Measurements from ENCODE around the gene ADAMTS13. TPM values are rescaled to one million over a fixed set of nuclear protein-coding genes. Genes with fewer than 3 reads are reported as not detected.
A peak's percentile ranks its signal among the peaks of the same experiment; 100 is the strongest.

The ADAMTS13 gene
- total RNA-seq, 2 experiments from 2014 or later = 2.2 to 2.6 TPM

- H3K4me3 Mint-ChIP-seq = no peak overlapping the region
- ChIA-PET POLR2A (no interaction called here), CTCF (no interaction called here)
- H3K27ac Mint-ChIP-seq = no peak overlapping the region
- Histone ChIP-seq H3K4me3 (ENCODE audit: low read length) (no peak overlapping the region), H3K27ac (ENCODE audit: low read depth in 1 of 2, low read length in 2 of 2) (no peak overlapping the region), H3K9me3 (ENCODE audit: control insufficient read depth in 1 of 2, insufficient read depth in 1 of 2, low read length in 2 of 2) (no peaks in the 10 kb centered on the region), H3K36me3 (ENCODE audit: insufficient read depth, low read length) (no peaks in the 10 kb centered on the region), H3K4me1 (ENCODE audit: insufficient read depth, low read length) (no peaks in the 10 kb centered on the region), H3K27me3 (ENCODE audit: control insufficient read depth in 1 of 2, insufficient read depth in 2 of 2, low read length in 2 of 2) (no peaks in the 10 kb centered on the region)
- ATAC-seq (ENCODE audit: poor library complexity) = peak; percentile 76
- no peaks in the 10 kb centered on the region for H3K27me3 Mint-ChIP-seq
- no peak for TF ChIP-seq CTCF (IDR thresholded peaks at IDR 0.05)
- intact Hi-C loops (cut with DNase I, micrococcal nuclease) = no loop called here
- H3K4me1 Mint-ChIP-seq (ENCODE audit: low read depth) = no peaks in the 10 kb centered on the region
- no peaks in the 10 kb centered on the region for H3K9me3 Mint-ChIP-seq
- H3K36me3 Mint-ChIP-seq (ENCODE audit: low read depth) = no peaks in the 10 kb centered on the region
- peak in 2 of 14 experiments; percentile 45 to 49 for DNase-seq
These were observed 18.7 kb downstream of the ADAMTS13 start for GRCh38 chr9:133440874-133441273.

DNA sequence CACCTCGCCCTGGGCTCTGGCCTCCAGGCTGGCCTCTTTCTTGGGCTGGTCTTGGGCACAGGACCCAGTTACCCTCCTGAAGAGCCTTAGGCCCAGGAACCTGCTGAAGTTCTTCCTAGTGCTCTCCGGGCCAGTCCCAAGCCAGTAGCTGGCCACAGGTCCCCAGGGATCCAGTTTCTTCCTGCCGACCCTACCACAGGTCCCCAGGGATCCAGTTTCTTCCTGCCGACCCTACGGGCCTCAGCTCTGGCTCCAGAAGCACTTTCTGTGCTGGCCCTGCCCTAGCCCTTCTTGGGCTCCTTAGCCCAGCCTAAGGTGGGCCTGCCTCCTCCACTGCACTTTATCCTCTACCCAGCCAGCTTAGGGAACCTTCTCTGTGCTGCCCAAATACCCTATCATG, 19.4 kb downstream of the ADAMTS13 start:
- Mint-ChIP-seq H3K27ac (no peak overlapping the region), H3K9me3 (no peaks in the 10 kb centered on the region), H3K27me3 (peaks cover 5% of the 10 kb centered on the region), H3K36me3 (ENCODE audit: low read depth) (no peaks in the 10 kb centered on the region), H3K4me3 (no peak overlapping the region), H3K4me1 (ENCODE audit: low read depth) (no peaks in the 10 kb centered on the region)
- TF ChIP-seq CTCF (IDR thresholded peaks at IDR 0.05) = no peak
- Histone ChIP-seq H3K27ac (ENCODE audit: low read depth in 1 of 2, low read length in 2 of 2) (no peak overlapping the region), H3K36me3 (ENCODE audit: insufficient read depth, low read length) (no peaks in the 10 kb centered on the region), H3K4me3 (ENCODE audit: low read length) (no peak overlapping the region), H3K4me1 (ENCODE audit: insufficient read depth, low read length) (no peaks in the 10 kb centered on the region), H3K9me3 (ENCODE audit: control insufficient read depth in 1 of 2, insufficient read depth in 1 of 2, low read length in 2 of 2) (no peaks in the 10 kb centered on the region), H3K27me3 (ENCODE audit: control insufficient read depth in 1 of 2, insufficient read depth in 2 of 2, low read length in 2 of 2) (no peaks in the 10 kb centered on the region)
- POLR2A ChIA-PET = no interaction called here
- ATAC-seq (ENCODE audit: poor library complexity) (no peak), DNase-seq (no peak)
- intact Hi-C loops (cut with DNase I, micrococcal nuclease) = no loop called here
- CTCF ChIA-PET = no interaction called here

DNA sequence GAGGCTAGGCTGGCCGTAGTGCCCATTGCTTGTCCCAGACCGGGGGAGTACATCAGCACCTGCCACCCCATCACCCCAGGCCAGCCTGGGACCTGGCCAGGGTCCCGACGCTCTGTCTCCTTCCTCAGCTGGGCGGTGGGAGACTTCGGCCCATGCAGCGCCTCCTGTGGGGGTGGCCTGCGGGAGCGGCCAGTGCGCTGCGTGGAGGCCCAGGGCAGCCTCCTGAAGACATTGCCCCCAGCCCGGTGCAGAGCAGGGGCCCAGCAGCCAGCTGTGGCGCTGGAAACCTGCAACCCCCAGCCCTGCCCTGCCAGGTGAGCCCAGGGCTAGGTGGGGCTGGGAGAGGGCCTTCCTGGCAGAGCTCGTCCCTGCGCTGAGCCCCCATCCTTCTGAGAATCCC, 21.1 kb downstream of the ADAMTS13 start:
- peaks cover 5% of the 10 kb centered on the region for H3K27me3 Mint-ChIP-seq
- H3K9me3 Mint-ChIP-seq = no peaks in the 10 kb centered on the region
- DNase-seq (no peak), ATAC-seq (ENCODE audit: poor library complexity) (no peak)
- intact Hi-C loops (cut with DNase I, micrococcal nuclease) = no loop called here
- no peak for TF ChIP-seq CTCF (IDR thresholded peaks at IDR 0.05)
- H3K36me3 Mint-ChIP-seq (ENCODE audit: low read depth) = no peaks in the 10 kb centered on the region
- no peak overlapping the region for H3K4me3 Mint-ChIP-seq
- Histone ChIP-seq H3K27me3 (ENCODE audit: control insufficient read depth in 1 of 2, insufficient read depth in 2 of 2, low read length in 2 of 2) (no peaks in the 10 kb centered on the region), H3K27ac (ENCODE audit: low read depth in 1 of 2, low read length in 2 of 2) (no peak overlapping the region), H3K4me3 (ENCODE audit: low read length) (no peak overlapping the region), H3K4me1 (ENCODE audit: insufficient read depth, low read length) (no peaks in the 10 kb centered on the region), H3K9me3 (ENCODE audit: control insufficient read depth in 1 of 2, insufficient read depth in 1 of 2, low read length in 2 of 2) (no peaks in the 10 kb centered on the region), H3K36me3 (ENCODE audit: insufficient read depth, low read length) (no peaks in the 10 kb centered on the region)
- H3K27ac Mint-ChIP-seq = no peak overlapping the region
- POLR2A ChIA-PET = no interaction called here
- CTCF ChIA-PET = no interaction called here
- H3K4me1 Mint-ChIP-seq (ENCODE audit: low read depth) = no peaks in the 10 kb centered on the region

Measured in CD4-positive, alpha-beta T cell (primary cell).